Body of pancreas (tissue), 4 donors: ENCODE results near the gene CCND1. TPM values are rescaled to one million over a fixed set of nuclear protein-coding genes. Genes with fewer than 3 reads are reported as not detected.

ENCODE experiments used
- ATAC-seq: fragments of 150-250 bp; one replicate; pipeline ENCODE4 v1.9.1; 2016
- DNase-seq, 4 donors: peaks; one replicate each; pipeline ENCODE4 v3.0.0-alpha.2; 2019
- H3K27ac ChIP-seq, 4 donors: fragments of 200-600 bp; sonication (generic); 1 replicate in 3 of 4; 2 replicates in 1 of 4; pipeline versions ENCODE4 v1.5.1 to v1.6.1; 2016 to 2019; ENCODE audit warnings: mild to moderate bottlenecking in 1 of 4, mixed read lengths in 1 of 4, moderate library complexity in 1 of 4
- H3K27me3 ChIP-seq, 2 donors: fragments of 200-600 bp; sonication (generic); one replicate each; pipeline ENCODE4 v1.6.0; 2016; ENCODE audit warnings: mild to moderate bottlenecking in 1 of 2
- H3K36me3 ChIP-seq, 2 donors: fragments of 200-600 bp; sonication (generic); replicated peaks in 1 of 2; 2 replicates each; pipeline ENCODE4 v1.5.1; 2016; ENCODE audit warnings: low read depth in 2 of 2; ENCODE audit not compliant: insufficient read depth in 1 of 2
- H3K4me1 ChIP-seq: fragments of 200-600 bp; sonication (generic); one replicate; pipeline ENCODE4 v1.6.0; 2016
- H3K4me3 ChIP-seq, 2 donors: fragments of 200-600 bp; sonication (generic); 1 replicate in 1 of 2; 2 replicates in 1 of 2; pipeline ENCODE4 v1.5.1; 2016 to 2019
- H3K9me3 ChIP-seq, 3 donors: fragments of 200-600 bp; sonication (generic); 1 replicate in 2 of 3; 2 replicates in 1 of 3; pipeline ENCODE4 v1.5.1; 2016
- POLR2A ChIP-seq, 3 donors: fragments of 450-650 bp; IDR thresholded peaks; one replicate each; pipeline ENCODE4 v1.6.1; 2016; ENCODE audit warnings: antibody characterized with exemption in 3 of 3, mild to moderate bottlenecking in 2 of 3
- WGBS, 2 donors: methylation state at CpG; one replicate each; pipeline ENCODE4 v1.1.5; 2017; 5-methylcytosine and 5-hydroxymethylcytosine counted together
- intact Hi-C: fragments of 100-400 bp; cut with DNase I; formaldehyde crosslinking; loops from one replicate; pipeline ENCODE4 v1.15.1; 2023
- total RNA-seq, 2 donors: library from RNA; depleted of rRNA; stranded (reverse); fragments of >200 nt; gene quantifications; one replicate each; pipeline ENCODE4 v1.1.0, GENCODE V29; 2016
- TF ChIP-seq, protein P1 (sequence below), 7 experiments: fragments of 450-650 bp in 4 of 7; fragments of 200-600 bp in 3 of 7; sonication (generic) in 3 of 7; IDR thresholded peaks; one replicate each; pipeline ENCODE4 v1.5.1; 2016 to 2019; ENCODE audit warnings: antibody characterized with exemption in 7 of 7

The CCND1 gene
- total RNA-seq, 2 donors from 2014 or later = 90.3 to 201 TPM

DNA sequence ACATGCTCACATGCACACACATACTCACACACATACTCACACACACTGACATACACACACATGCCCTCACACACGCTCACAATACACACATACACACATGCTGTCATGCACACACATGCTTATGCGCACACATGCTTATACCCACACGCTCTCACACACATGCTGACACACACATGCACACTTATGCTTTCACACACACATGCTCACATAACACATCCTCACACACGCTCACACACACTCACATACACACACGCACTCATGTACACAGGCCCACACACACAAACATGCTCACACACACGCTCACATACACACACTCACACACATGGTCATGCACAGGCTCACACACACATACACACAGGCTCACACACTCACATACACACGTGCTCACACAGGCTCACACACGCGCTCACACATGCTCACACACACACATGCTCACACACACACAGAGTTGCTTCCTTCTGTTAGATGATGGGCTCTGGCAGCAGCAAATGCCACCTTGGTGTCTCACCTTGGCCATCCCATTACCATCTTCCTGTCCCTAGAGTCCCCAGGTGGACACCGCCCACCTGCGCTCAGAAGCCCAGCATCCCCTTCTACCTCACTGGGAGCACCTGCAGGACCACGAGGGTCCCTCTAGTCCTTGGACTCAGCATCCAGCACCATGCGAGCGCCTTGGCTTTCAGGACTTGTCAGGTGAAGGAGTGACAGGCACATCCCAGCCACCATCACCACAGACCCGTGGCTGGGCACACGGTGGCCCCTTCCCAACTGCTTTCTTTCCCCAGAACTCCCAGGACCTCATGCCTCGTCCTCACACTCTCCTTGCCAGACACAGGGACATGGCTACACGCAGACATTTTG lies 44.9 kb upstream of the CCND1 start:
- DNase-seq (no peak), ATAC-seq (no peak)
- intact Hi-C loops = no loop called here
- no peaks in the 10 kb centered on the region for H3K9me3 ChIP-seq
- no peak overlapping the region for H3K27ac ChIP-seq
- WGBS, 2 donors = 64 to 72% methylated on average over 17 of the region's 18 CpGs
- no peaks in the 10 kb centered on the region for H3K36me3 ChIP-seq
- no peaks in the 10 kb centered on the region for H3K27me3 ChIP-seq
- H3K4me3 ChIP-seq = no peak overlapping the region
- no peak for TF ChIP-seq POLR2A (IDR thresholded peaks at IDR 0.05)
- TF ChIP-seq, protein P1, sequence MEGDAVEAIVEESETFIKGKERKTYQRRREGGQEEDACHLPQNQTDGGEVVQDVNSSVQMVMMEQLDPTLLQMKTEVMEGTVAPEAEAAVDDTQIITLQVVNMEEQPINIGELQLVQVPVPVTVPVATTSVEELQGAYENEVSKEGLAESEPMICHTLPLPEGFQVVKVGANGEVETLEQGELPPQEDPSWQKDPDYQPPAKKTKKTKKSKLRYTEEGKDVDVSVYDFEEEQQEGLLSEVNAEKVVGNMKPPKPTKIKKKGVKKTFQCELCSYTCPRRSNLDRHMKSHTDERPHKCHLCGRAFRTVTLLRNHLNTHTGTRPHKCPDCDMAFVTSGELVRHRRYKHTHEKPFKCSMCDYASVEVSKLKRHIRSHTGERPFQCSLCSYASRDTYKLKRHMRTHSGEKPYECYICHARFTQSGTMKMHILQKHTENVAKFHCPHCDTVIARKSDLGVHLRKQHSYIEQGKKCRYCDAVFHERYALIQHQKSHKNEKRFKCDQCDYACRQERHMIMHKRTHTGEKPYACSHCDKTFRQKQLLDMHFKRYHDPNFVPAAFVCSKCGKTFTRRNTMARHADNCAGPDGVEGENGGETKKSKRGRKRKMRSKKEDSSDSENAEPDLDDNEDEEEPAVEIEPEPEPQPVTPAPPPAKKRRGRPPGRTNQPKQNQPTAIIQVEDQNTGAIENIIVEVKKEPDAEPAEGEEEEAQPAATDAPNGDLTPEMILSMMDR (IDR thresholded peaks at IDR 0.05) = no peak
- no peaks in the 10 kb centered on the region for H3K4me1 ChIP-seq

DNA sequence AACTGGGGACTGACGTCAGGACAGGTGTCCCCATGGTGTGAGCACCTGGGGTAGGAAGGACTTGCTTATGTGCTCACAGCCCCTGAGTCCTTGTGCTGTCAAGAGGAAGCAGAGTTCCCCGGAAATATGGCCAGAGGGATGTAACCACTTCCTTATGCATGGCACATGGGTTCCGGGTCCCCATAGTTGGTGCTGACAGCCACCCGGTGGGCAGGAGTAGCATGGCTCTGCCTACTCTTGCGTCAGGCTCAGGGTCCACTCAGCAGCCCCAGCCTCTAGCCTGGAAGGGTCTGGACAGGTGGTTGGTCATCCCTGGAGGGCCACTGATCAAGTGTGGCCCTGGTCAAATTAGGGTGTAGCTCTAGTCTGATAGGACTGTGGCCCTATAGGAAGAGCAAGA lies 42.8 kb upstream of the CCND1 start:
- H3K4me3 ChIP-seq = no peak overlapping the region
- H3K36me3 ChIP-seq = no peaks in the 10 kb centered on the region
- no peak overlapping the region for H3K27ac ChIP-seq
- ATAC-seq (no peak), DNase-seq (peak in 1 of 4 donors; percentile 12)
- no peaks in the 10 kb centered on the region for H3K4me1 ChIP-seq
- no peaks in the 10 kb centered on the region for H3K27me3 ChIP-seq
- no peak for TF ChIP-seq POLR2A (IDR thresholded peaks at IDR 0.05)
- TF ChIP-seq, protein P1 (IDR thresholded peaks at IDR 0.05) = peak in 1 of 7 experiments; percentile 10
- no peaks in the 10 kb centered on the region for H3K9me3 ChIP-seq
- WGBS, 2 donors = 50 to 52% methylated on average over 5 of the region's 5 CpGs
- intact Hi-C loops = no loop called here

- ATAC-seq (no peak), DNase-seq (no peak)
- Histone ChIP-seq H3K4me1 (no peaks in the 10 kb centered on the region), H3K27ac (no peak overlapping the region), H3K4me3 (no peak overlapping the region), H3K27me3 (no peaks in the 10 kb centered on the region), H3K9me3 (no peaks in the 10 kb centered on the region), H3K36me3 (no peaks in the 10 kb centered on the region)
- 49 to 57% methylated on average over 11 of the region's 11 CpGs for WGBS, 2 donors
- TF ChIP-seq, protein P1 (IDR thresholded peaks at IDR 0.05) = no peak
- TF ChIP-seq POLR2A (IDR thresholded peaks at IDR 0.05) = no peak
- intact Hi-C loops = no loop called here
These were observed 41.5 kb upstream of the CCND1 start for GRCh38 chr11:69599502-69599901.

GRCh38 chr11:69600001-69600400 lies 41.0 kb upstream of the CCND1 start:
- no peaks in the 10 kb centered on the region for H3K36me3 ChIP-seq
- H3K4me3 ChIP-seq = no peak overlapping the region
- no peaks in the 10 kb centered on the region for H3K9me3 ChIP-seq
- H3K4me1 ChIP-seq = no peaks in the 10 kb centered on the region
- no peak overlapping the region for H3K27ac ChIP-seq
- 62 to 74% methylated on average over 6 of the region's 6 CpGs for WGBS, 2 donors
- ATAC-seq (no peak), DNase-seq (no peak)
- intact Hi-C loops = no loop called here
- no peaks in the 10 kb centered on the region for H3K27me3 ChIP-seq
- no peak for TF ChIP-seq POLR2A (IDR thresholded peaks at IDR 0.05)
- TF ChIP-seq, protein P1 (IDR thresholded peaks at IDR 0.05) = no peak
